SK-N-SH (cell line): ENCODE results near the gene ADRA1B. TPM values are rescaled to one million over a fixed set of nuclear protein-coding genes. Genes with fewer than 3 reads are reported as not detected.

Experiments used
- CTCF ChIA-PET: fragments of 300-600, 350-600 bp; formaldehyde crosslinking; extraction: SDS; loops from one replicate; lab custom pipeline; 2021; lab: Yijun Ruan, JAX
- POLR2A ChIA-PET: fragments of 350-600 bp; sonication (Branson Sonifier 250); formaldehyde crosslinking; extraction: SDS; loops from one replicate; lab custom pipeline; 2020; ENCODE audit warnings: antibody characterized with exemption, inconsistent platforms; lab: Yijun Ruan, JAX
- DNase-seq: peaks from one replicate; pipeline ENCODE4 v3.0.0; 2012
- H2AFZ ChIP-seq: fragments of 200-600 bp; sonication (generic); 2 replicates; pipeline ENCODE4 v1.8.1; 2016; ENCODE audit warnings: antibody characterized with exemption, mild to moderate bottlenecking, low read depth
- H3F3A ChIP-seq: fragments of 200-600 bp; sonication (generic); replicated peaks from 2 replicates; pipeline ENCODE3; 2016; ENCODE audit warnings: antibody characterized with exemption, mild to moderate bottlenecking; ENCODE audit not compliant: insufficient read depth
- H3K27ac ChIP-seq, 2 experiments: fragments of 200-500 bp in 1 of 2; fragments of 200-600 bp in 1 of 2; sonication (Bioruptor generic) in 1 of 2; sonication (generic), shearing (Covaris generic) in 1 of 2; 2 replicates each; pipeline versions ENCODE4 v1.5.1 to v1.6.1; 2014 to 2016; ENCODE audit warnings: low read depth in 2 of 2, inconsistent platforms in 1 of 2, low read length in 1 of 2, mild to moderate bottlenecking in 1 of 2, mixed read lengths in 1 of 2
- H3K27me3 ChIP-seq: fragments of 200-600 bp; sonication (generic), shearing (Covaris generic); 2 replicates; pipeline ENCODE4 v1.6.1; 2016; ENCODE audit warnings: mixed run types; ENCODE audit not compliant: insufficient read depth
- H3K36me3 ChIP-seq, 2 experiments: fragments of 200-500 bp in 1 of 2; fragments of 200-600 bp in 1 of 2; sonication (Bioruptor generic) in 1 of 2; sonication (generic) in 1 of 2; replicated peaks in 1 of 2; 2 replicates each; pipeline versions ENCODE3 to v1.5.1; 2014 to 2016; ENCODE audit warnings: low read length in 1 of 2, mild to moderate bottlenecking in 1 of 2; ENCODE audit not compliant: insufficient read depth in 2 of 2, control insufficient read depth in 1 of 2
- H3K4me1 ChIP-seq, 2 experiments: fragments of 200-500 bp in 1 of 2; fragments of 200-600 bp in 1 of 2; sonication (Bioruptor generic) in 1 of 2; sonication (generic), shearing (Covaris generic) in 1 of 2; 2 replicates each; pipeline versions ENCODE4 v1.5.1 to v1.6.1; 2014 to 2016; ENCODE audit warnings: low read depth in 1 of 2, low read length in 1 of 2, mixed run types in 1 of 2; ENCODE audit not compliant: insufficient read depth in 2 of 2, control insufficient read depth in 1 of 2
- H3K4me2 ChIP-seq: fragments of 200-600 bp; sonication (generic), shearing (Covaris generic); 2 replicates; pipeline ENCODE4 v1.6.1; 2017; ENCODE audit warnings: mixed run types
- H3K4me3 ChIP-seq, 2 experiments: fragments of 200-500 bp in 1 of 2; fragments of 200-600 bp in 1 of 2; sonication (Bioruptor generic) in 1 of 2; sonication (generic), shearing (Covaris generic) in 1 of 2; 2 replicates each; pipeline versions ENCODE4 v1.5.1 to v1.8.1; 2014 to 2016; ENCODE audit warnings: low read depth in 2 of 2, inconsistent platforms in 1 of 2, low read length in 1 of 2, mild to moderate bottlenecking in 1 of 2, mixed read lengths in 1 of 2, moderate library complexity in 1 of 2
- H3K79me2 ChIP-seq: fragments of 200-600 bp; sonication (generic); 2 replicates; pipeline ENCODE4 v1.8.1; 2017; ENCODE audit warnings: mild to moderate bottlenecking; ENCODE audit not compliant: insufficient read depth
- H3K9ac ChIP-seq: fragments of 200-600 bp; sonication (generic); 2 replicates; pipeline ENCODE4 v1.6.1; 2017; ENCODE audit warnings: mixed run types
- H3K9me2 ChIP-seq: fragments of 200-600 bp; sonication (generic); 2 replicates; pipeline ENCODE4 v1.6.1; 2017; ENCODE audit warnings: mixed run types
- H3K9me3 ChIP-seq: fragments of 200-600 bp; sonication (generic); 2 replicates; pipeline ENCODE4 v1.6.1; 2017; ENCODE audit warnings: mixed run types, mild to moderate bottlenecking, moderate library complexity
- H4K20me1 ChIP-seq: fragments of 200-600 bp; sonication (generic); 2 replicates; pipeline ENCODE4 v1.6.1; 2017; ENCODE audit warnings: mild to moderate bottlenecking, mixed run types; ENCODE audit not compliant: insufficient read depth
- ELF1 ChIP-seq: IDR thresholded peaks from 2 replicates; pipeline ENCODE4 v1.4.0; 2012
- FOXJ3 ChIP-seq: sonication (generic); formaldehyde crosslinking; IDR thresholded peaks from 2 replicates; pipeline ENCODE4 v1.5.1; 2020; ENCODE audit warnings: mild to moderate bottlenecking, missing genetic modification reagents
- GATA2 ChIP-seq: sonication (generic); formaldehyde crosslinking; IDR thresholded peaks from 2 replicates; pipeline ENCODE4 v1.5.0; 2020; ENCODE audit warnings: mild to moderate bottlenecking, missing genetic modification reagents
- JUND ChIP-seq: IDR thresholded peaks from 2 replicates; pipeline ENCODE4 v1.4.0; 2012
- MEF2A ChIP-seq: IDR thresholded peaks from 2 replicates; pipeline ENCODE4 v1.4.0; 2012; ENCODE audit warnings: low read depth, borderline replicate concordance
- MXI1 ChIP-seq: IDR thresholded peaks from 2 replicates; pipeline ENCODE4 v1.6.1; 2012; ENCODE audit warnings: mild to moderate bottlenecking, low read depth, low read length, improper control_type of control experiment
- NRF1 ChIP-seq: IDR thresholded peaks from 2 replicates; pipeline ENCODE4 v1.6.1; 2012; ENCODE audit warnings: low read depth, mild to moderate bottlenecking, low read length
- RCOR1 ChIP-seq: fragments of 150-350 bp; IDR thresholded peaks from 2 replicates; pipeline ENCODE4 v1.6.1; 2017; ENCODE audit warnings: antibody characterized with exemption, low read length
- RFX5 ChIP-seq: IDR thresholded peaks from 2 replicates; pipeline ENCODE4 v1.6.1; 2012; ENCODE audit warnings: mild to moderate bottlenecking, improper control_type of control experiment, low read length
- SIN3A ChIP-seq: IDR thresholded peaks from 2 replicates; pipeline ENCODE4 v1.6.1; 2012; ENCODE audit warnings: low read depth, mild to moderate bottlenecking, low read length, moderate library complexity, borderline replicate concordance
- TAF1 ChIP-seq: IDR thresholded peaks from 2 replicates; pipeline ENCODE4 v1.6.1; 2012; ENCODE audit warnings: low read depth, mild to moderate bottlenecking, low read length, moderate library complexity, borderline replicate concordance
- TCF12 ChIP-seq: IDR thresholded peaks from 2 replicates; pipeline ENCODE4 v1.4.0; 2012
- WGBS: methylation state at CpG from one replicate; pipeline ENCODE4 v1.1.6; 2017; ENCODE audit warnings: low lambda C conversion rate; 5-methylcytosine and 5-hydroxymethylcytosine counted together
- polyA plus RNA-seq, 3 experiments: library from polyadenylated mRNA; depleted of rRNA; stranded (reverse); fragments of >200 nt; gene quantifications; 2 replicates each; pipeline ENCODE4 v1.2.3, GENCODE V29; 2012
- TF ChIP-seq, protein P1 (sequence below): IDR thresholded peaks from 2 replicates; pipeline ENCODE4 v1.4.0; 2012; ENCODE audit warnings: low read depth
- TF ChIP-seq, protein P2 (sequence below): fragments of 150-350 bp; IDR thresholded peaks from 2 replicates; pipeline ENCODE4 v1.6.1; 2017; ENCODE audit warnings: antibody characterized with exemption, low read length, low read depth, borderline replicate concordance
- TF ChIP-seq, protein P3 (sequence below): IDR thresholded peaks from 2 replicates; pipeline ENCODE4 v1.4.0; 2012; ENCODE audit warnings: low read depth, borderline replicate concordance
- TF ChIP-seq, protein P4 (sequence below): IDR thresholded peaks from 2 replicates; pipeline ENCODE4; 2012
- TF ChIP-seq, protein P5 (sequence below): fragments of 150-350 bp; IDR thresholded peaks from 2 replicates; pipeline ENCODE4 v1.6.1; 2016; ENCODE audit warnings: mild to moderate bottlenecking, low read depth, low read length
- TF ChIP-seq, protein P6 (sequence below): IDR thresholded peaks from 2 replicates; pipeline ENCODE4 v1.6.1; 2012; ENCODE audit warnings: mild to moderate bottlenecking, low read depth, low read length, moderate library complexity

ADRA1B gene
- polyA plus RNA-seq, 1 of the 3 experiments (the other 2 are of a cell fraction), result 2.2 TPM

DNA sequence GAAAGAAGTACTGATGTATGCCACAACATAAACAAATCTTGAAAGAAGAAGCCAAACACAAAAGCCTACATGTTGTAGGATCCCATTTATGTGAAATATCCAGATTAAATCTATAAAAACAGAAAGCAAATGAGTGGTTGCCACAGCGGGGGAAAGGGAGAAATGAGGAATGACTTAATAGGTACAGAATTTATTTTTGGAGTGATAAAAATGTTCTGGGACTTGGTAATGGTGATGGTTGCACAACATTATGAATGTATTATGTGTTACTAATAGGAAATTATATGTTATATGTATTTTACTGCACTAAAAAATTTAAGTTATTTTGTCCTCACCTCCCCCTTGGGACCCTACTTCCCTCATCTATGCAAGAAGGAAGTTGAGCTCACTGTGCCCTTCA lies 76.3 kb downstream of the ADRA1B start:
- POLR2A ChIA-PET, result no interaction called here
- H3K4me2 ChIP-seq, result no peak overlapping the region
- 48% methylated on average over 1 of the region's 1 CpG for WGBS
- CTCF ChIA-PET, result interaction anchor here (1.0 to 1.3 kb wide), 3 partner anchors 9 to 353 kb away, joined by 3 to 4 read pairs (median 3); no protein-coding TSS in a partner anchor
- no peak overlapping the region for H2AFZ ChIP-seq
- no peaks in the 10 kb centered on the region for H3K79me2 ChIP-seq
- H4K20me1 ChIP-seq, result no peaks in the 10 kb centered on the region
- no peaks in the 10 kb centered on the region for H3K36me3 ChIP-seq
- no peak overlapping the region for H3K9ac ChIP-seq
- H3K27me3 ChIP-seq, result no peaks in the 10 kb centered on the region
- H3K4me3 ChIP-seq, result no peak overlapping the region
- no peaks in the 10 kb centered on the region; the same call in 1 of the 2 replicates for H3K9me3 ChIP-seq
- H3K9me2 ChIP-seq, result no peaks in the 10 kb centered on the region
- H3K4me1 ChIP-seq, result no peaks in the 10 kb centered on the region
- no peak for DNase-seq
- no peak overlapping the region for H3K27ac ChIP-seq
- H3F3A ChIP-seq, result no peaks in the 10 kb centered on the region
- TF ChIP-seq RFX5, result no peak
- TF ChIP-seq NRF1, result no peak
- no peak for TF ChIP-seq TCF12
- no peak for TF ChIP-seq GATA2 (CRISPR knock-in tag)
- TF ChIP-seq ELF1, result no peak
- TF ChIP-seq SIN3A, result no peak
- TF ChIP-seq, protein P1, sequence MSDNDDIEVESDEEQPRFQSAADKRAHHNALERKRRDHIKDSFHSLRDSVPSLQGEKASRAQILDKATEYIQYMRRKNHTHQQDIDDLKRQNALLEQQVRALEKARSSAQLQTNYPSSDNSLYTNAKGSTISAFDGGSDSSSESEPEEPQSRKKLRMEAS, result no peak

DNA sequence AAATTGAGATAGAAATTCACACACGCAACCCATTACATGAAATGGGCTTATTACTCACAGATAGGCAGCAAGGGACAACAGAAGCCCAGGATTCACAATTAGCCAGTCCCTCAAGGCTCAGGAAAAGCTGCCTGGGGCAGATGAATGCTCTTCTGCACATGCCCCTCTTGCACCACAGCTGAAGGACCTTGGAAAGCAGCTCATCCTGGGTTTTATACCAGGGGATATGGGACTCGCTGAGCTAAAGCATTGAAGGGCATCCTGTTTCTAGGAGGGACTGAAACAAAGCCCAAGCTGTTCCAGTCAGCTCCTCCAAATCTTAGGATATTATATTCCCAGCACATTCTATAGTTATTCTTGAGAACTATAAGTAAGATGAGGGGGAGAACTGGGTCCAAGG lies 76.9 kb downstream of the ADRA1B start:
- TF ChIP-seq, protein P2, sequence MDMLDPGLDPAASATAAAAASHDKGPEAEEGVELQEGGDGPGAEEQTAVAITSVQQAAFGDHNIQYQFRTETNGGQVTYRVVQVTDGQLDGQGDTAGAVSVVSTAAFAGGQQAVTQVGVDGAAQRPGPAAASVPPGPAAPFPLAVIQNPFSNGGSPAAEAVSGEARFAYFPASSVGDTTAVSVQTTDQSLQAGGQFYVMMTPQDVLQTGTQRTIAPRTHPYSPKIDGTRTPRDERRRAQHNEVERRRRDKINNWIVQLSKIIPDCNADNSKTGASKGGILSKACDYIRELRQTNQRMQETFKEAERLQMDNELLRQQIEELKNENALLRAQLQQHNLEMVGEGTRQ, result no peak
- TF ChIP-seq JUND, result no peak
- no peak for TF ChIP-seq RCOR1
- TF ChIP-seq, protein P3, sequence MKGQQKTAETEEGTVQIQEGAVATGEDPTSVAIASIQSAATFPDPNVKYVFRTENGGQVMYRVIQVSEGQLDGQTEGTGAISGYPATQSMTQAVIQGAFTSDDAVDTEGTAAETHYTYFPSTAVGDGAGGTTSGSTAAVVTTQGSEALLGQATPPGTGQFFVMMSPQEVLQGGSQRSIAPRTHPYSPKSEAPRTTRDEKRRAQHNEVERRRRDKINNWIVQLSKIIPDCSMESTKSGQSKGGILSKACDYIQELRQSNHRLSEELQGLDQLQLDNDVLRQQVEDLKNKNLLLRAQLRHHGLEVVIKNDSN, result no peak
- TF ChIP-seq, protein P4, sequence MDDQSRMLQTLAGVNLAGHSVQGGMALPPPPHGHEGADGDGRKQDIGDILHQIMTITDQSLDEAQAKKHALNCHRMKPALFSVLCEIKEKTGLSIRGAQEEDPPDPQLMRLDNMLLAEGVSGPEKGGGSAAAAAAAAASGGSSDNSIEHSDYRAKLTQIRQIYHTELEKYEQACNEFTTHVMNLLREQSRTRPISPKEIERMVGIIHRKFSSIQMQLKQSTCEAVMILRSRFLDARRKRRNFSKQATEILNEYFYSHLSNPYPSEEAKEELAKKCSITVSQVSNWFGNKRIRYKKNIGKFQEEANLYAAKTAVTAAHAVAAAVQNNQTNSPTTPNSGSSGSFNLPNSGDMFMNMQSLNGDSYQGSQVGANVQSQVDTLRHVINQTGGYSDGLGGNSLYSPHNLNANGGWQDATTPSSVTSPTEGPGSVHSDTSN, result no peak
- TF ChIP-seq, protein P5, sequence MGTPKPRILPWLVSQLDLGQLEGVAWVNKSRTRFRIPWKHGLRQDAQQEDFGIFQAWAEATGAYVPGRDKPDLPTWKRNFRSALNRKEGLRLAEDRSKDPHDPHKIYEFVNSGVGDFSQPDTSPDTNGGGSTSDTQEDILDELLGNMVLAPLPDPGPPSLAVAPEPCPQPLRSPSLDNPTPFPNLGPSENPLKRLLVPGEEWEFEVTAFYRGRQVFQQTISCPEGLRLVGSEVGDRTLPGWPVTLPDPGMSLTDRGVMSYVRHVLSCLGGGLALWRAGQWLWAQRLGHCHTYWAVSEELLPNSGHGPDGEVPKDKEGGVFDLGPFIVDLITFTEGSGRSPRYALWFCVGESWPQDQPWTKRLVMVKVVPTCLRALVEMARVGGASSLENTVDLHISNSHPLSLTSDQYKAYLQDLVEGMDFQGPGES, result no peak
- TF ChIP-seq TAF1, result no peak
- no peak for TF ChIP-seq SIN3A
- no peak for TF ChIP-seq MEF2A
- TF ChIP-seq, protein P1, result no peak
- TF ChIP-seq, protein P6, sequence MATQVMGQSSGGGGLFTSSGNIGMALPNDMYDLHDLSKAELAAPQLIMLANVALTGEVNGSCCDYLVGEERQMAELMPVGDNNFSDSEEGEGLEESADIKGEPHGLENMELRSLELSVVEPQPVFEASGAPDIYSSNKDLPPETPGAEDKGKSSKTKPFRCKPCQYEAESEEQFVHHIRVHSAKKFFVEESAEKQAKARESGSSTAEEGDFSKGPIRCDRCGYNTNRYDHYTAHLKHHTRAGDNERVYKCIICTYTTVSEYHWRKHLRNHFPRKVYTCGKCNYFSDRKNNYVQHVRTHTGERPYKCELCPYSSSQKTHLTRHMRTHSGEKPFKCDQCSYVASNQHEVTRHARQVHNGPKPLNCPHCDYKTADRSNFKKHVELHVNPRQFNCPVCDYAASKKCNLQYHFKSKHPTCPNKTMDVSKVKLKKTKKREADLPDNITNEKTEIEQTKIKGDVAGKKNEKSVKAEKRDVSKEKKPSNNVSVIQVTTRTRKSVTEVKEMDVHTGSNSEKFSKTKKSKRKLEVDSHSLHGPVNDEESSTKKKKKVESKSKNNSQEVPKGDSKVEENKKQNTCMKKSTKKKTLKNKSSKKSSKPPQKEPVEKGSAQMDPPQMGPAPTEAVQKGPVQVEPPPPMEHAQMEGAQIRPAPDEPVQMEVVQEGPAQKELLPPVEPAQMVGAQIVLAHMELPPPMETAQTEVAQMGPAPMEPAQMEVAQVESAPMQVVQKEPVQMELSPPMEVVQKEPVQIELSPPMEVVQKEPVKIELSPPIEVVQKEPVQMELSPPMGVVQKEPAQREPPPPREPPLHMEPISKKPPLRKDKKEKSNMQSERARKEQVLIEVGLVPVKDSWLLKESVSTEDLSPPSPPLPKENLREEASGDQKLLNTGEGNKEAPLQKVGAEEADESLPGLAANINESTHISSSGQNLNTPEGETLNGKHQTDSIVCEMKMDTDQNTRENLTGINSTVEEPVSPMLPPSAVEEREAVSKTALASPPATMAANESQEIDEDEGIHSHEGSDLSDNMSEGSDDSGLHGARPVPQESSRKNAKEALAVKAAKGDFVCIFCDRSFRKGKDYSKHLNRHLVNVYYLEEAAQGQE, result no peak
- TF ChIP-seq GATA2 (CRISPR knock-in tag), result no peak
- no peak for TF ChIP-seq FOXJ3 (CRISPR knock-in tag)
- TF ChIP-seq ELF1, result no peak
- TF ChIP-seq MXI1, result no peak
- no peaks in the 10 kb centered on the region for H3K4me1 ChIP-seq
- ChIA-PET POLR2A (no interaction called here), CTCF (no interaction called here)
- H3K4me2 ChIP-seq, result no peak overlapping the region
- no peaks in the 10 kb centered on the region for H3K9me2 ChIP-seq
- no peaks in the 10 kb centered on the region for H3K27me3 ChIP-seq
- H3K9ac ChIP-seq, result no peak overlapping the region
- DNase-seq, result no peak
- H3K36me3 ChIP-seq, result no peaks in the 10 kb centered on the region
- no peak overlapping the region for H2AFZ ChIP-seq
- H3K4me3 ChIP-seq, result no peak overlapping the region
- no peak overlapping the region for H3K27ac ChIP-seq
- H3K79me2 ChIP-seq, result no peaks in the 10 kb centered on the region
- H3F3A ChIP-seq, result no peaks in the 10 kb centered on the region
- no peaks in the 10 kb centered on the region for H4K20me1 ChIP-seq
- 40% methylated on average over 2 of the region's 2 CpGs for WGBS
- no peaks in the 10 kb centered on the region; the same call in 1 of the 2 replicates for H3K9me3 ChIP-seq
